ENCODE measurements around the gene AIFM3. TPM values are rescaled to one million over a fixed set of nuclear protein-coding genes. Genes with fewer than 3 reads are reported as not detected.

The AIFM3 gene
- total and polyA plus RNA-seq, 2 of the 13 experiments (the other 11 are each of a cell fraction or from before 2014, with no cell fraction given): 9.0 to 15.3 TPM

DNA sequence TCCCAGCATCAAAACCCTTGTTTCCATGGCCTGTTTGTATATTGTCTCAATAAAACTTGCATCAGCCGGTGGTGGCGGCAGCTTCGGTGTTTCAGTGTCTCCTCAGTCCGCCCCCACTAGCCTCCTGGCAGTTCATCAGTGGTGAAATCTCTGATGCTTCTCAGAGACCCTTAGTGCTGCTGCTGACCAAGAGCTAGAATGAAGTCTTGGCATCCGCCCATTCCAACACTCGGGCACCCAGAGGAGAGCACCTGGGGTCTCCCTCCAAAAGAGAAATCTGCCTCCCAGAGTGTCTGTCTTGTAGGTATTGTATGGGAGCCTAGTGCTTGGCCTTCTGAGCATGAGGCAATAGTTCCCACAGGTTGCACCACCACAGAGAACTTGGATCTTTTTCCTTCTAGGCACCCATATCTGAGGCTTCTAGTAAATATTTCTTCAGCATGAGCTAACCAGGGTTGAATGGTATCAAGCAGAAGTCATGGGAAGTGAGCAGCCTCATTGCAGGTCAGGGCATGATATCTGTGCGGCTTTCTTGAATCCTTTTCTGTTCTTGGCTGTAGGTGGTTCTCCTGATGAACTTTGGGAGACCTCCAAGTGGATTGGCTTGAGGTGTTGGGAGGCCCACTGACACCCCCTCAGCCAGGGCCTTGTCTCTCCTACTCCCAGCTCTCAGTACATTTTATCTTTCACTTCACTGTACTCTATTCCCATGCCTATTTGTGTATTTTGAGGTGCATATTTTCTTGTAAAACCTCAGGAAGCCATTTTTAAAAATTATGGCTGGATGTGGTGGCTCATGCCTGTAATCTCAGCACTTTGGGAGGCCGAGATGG is 13.2 kb upstream of the AIFM3 start (continued):
- no peak for TF ChIP-seq ATAD3A (CRISPR knock-in tag; IDR thresholded peaks at IDR 0.05)
- TF ChIP-seq ZNF792 (CRISPR knock-in tag; IDR thresholded peaks at IDR 0.05): no peak
- TF ChIP-seq ZNF224 (CRISPR knock-in tag; IDR thresholded peaks at IDR 0.05): 0 out of 2 replicates have a peak, but pooled peaks have one; percentile 34
- TF ChIP-seq NCOA2 (CRISPR knock-in tag; IDR thresholded peaks at IDR 0.05): no peak
- TF ChIP-seq ZSCAN25 (CRISPR knock-in tag; IDR thresholded peaks at IDR 0.05): 0 out of 2 replicates have a peak, but pooled peaks have one; percentile 36
- no peak for TF ChIP-seq KDM2A (CRISPR knock-in tag; IDR thresholded peaks at IDR 0.05; ENCODE audit: borderline replicate concordance, low read depth)
- TF ChIP-seq RFX5 (IDR thresholded peaks at IDR 0.05; ENCODE audit: low read depth, low read length): no peak
- TF ChIP-seq, protein P1, sequence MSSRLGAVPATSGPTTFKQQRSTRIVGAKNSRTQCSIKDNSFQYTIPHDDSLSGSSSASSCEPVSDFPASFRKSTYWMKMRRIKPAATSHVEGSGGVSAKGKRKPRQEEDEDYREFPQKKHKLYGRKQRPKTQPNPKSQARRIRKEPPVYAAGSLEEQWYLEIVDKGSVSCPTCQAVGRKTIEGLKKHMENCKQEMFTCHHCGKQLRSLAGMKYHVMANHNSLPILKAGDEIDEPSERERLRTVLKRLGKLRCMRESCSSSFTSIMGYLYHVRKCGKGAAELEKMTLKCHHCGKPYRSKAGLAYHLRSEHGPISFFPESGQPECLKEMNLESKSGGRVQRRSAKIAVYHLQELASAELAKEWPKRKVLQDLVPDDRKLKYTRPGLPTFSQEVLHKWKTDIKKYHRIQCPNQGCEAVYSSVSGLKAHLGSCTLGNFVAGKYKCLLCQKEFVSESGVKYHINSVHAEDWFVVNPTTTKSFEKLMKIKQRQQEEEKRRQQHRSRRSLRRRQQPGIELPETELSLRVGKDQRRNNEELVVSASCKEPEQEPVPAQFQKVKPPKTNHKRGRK (CRISPR knock-in tag; IDR thresholded peaks at IDR 0.05): no peak
- no peak for TF ChIP-seq ZNF496 (CRISPR knock-in tag; IDR thresholded peaks at IDR 0.05; ENCODE audit: insufficient replicate concordance)
- TF ChIP-seq, protein P2, sequence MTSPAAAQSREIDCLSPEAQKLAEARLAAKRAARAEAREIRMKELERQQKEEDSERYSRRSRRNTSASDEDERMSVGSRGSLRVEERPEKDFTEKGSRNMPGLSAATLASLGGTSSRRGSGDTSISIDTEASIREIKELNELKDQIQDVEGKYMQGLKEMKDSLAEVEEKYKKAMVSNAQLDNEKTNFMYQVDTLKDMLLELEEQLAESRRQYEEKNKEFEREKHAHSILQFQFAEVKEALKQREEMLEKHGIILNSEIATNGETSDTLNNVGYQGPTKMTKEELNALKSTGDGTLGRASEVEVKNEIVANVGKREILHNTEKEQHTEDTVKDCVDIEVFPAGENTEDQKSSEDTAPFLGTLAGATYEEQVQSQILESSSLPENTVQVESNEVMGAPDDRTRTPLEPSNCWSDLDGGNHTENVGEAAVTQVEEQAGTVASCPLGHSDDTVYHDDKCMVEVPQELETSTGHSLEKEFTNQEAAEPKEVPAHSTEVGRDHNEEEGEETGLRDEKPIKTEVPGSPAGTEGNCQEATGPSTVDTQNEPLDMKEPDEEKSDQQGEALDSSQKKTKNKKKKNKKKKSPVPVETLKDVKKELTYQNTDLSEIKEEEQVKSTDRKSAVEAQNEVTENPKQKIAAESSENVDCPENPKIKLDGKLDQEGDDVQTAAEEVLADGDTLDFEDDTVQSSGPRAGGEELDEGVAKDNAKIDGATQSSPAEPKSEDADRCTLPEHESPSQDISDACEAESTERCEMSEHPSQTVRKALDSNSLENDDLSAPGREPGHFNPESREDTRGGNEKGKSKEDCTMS (CRISPR knock-in tag; conservative IDR thresholded peaks at IDR 0.05): no peak
- TF ChIP-seq, protein P3, sequence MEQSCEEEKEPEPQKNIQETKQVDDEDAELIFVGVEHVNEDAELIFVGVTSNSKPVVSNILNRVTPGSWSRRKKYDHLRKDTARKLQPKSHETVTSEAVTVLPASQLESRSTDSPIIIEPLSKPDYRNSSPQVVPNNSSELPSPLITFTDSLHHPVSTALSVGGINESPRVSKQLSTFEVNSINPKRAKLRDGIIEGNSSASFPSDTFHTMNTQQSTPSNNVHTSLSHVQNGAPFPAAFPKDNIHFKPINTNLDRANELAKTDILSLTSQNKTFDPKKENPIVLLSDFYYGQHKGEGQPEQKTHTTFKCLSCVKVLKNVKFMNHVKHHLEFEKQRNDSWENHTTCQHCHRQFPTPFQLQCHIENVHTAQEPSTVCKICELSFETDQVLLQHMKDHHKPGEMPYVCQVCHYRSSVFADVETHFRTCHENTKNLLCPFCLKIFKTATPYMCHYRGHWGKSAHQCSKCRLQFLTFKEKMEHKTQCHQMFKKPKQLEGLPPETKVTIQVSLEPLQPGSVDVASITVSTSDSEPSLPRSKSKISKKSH (CRISPR knock-in tag; IDR thresholded peaks at IDR 0.05; ENCODE audit: borderline replicate concordance): no peak
- no peak for TF ChIP-seq ZNF333 (CRISPR knock-in tag; IDR thresholded peaks at IDR 0.05; ENCODE audit: borderline replicate concordance)
- 0 out of 2 replicates have a peak, but pooled peaks have one; percentile 24 for TF ChIP-seq HOXA3 (CRISPR knock-in tag; IDR thresholded peaks at IDR 0.05)
- TF ChIP-seq, protein P4, sequence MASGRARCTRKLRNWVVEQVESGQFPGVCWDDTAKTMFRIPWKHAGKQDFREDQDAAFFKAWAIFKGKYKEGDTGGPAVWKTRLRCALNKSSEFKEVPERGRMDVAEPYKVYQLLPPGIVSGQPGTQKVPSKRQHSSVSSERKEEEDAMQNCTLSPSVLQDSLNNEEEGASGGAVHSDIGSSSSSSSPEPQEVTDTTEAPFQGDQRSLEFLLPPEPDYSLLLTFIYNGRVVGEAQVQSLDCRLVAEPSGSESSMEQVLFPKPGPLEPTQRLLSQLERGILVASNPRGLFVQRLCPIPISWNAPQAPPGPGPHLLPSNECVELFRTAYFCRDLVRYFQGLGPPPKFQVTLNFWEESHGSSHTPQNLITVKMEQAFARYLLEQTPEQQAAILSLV (CRISPR knock-in tag; IDR thresholded peaks at IDR 0.05; ENCODE audit: borderline replicate concordance): no peak
- TF ChIP-seq HNF4G (IDR thresholded peaks at IDR 0.05; ENCODE audit: borderline replicate concordance, low read depth, low read length): no peak
- TF ChIP-seq HNF4G (CRISPR knock-in tag; IDR thresholded peaks at IDR 0.05; ENCODE audit: borderline replicate concordance, low read depth): no peak
- TF ChIP-seq ZBTB7A (CRISPR knock-in tag; IDR thresholded peaks at IDR 0.05): no peak
- TF ChIP-seq YY1 (IDR thresholded peaks at IDR 0.05; ENCODE audit: insufficient read depth, insufficient replicate concordance, low read depth, low read length): no peak
- TF ChIP-seq, protein P5, sequence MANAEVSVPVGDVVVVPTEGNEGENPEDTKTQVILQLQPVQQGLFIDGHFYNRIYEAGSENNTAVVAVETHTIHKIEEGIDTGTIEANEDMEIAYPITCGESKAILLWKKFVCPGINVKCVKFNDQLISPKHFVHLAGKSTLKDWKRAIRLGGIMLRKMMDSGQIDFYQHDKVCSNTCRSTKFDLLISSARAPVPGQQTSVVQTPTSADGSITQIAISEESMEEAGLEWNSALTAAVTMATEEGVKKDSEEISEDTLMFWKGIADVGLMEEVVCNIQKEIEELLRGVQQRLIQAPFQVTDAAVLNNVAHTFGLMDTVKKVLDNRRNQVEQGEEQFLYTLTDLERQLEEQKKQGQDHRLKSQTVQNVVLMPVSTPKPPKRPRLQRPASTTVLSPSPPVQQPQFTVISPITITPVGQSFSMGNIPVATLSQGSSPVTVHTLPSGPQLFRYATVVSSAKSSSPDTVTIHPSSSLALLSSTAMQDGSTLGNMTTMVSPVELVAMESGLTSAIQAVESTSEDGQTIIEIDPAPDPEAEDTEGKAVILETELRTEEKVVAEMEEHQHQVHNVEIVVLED (CRISPR knock-in tag; IDR thresholded peaks at IDR 0.05; ENCODE audit: borderline replicate concordance): no peak
- TF ChIP-seq ZNF121 (CRISPR knock-in tag; IDR thresholded peaks at IDR 0.05): no peak
- TF ChIP-seq SMYD3 (CRISPR knock-in tag; IDR thresholded peaks at IDR 0.05): no peak
